Activated CD4-positive, CD25-positive, alpha-beta regulatory T cell treated with anti-CD3 and anti-CD28 coated beads, Interleukin-2, amount 50 U/mL, for 24 hours (primary cell): Measurements from ENCODE around the gene HIGD1A.

ENCODE experiments used
- ATAC-seq, 2 donors: fragments of 150-1000 bp; cut with Tn5 transposase; one replicate each; pipeline ENCODE4 v1.10.0; 2021; ENCODE audit warnings: mild to moderate bottlenecking in 1 of 2, moderate library complexity in 1 of 2

HIGD1A gene

GRCh38 chr3:42804106-42804830, at the start of gene HIGD1A:
TSS of gene HIGD1A (minus strand) at chr3:42804490. CDS start at chr3:42794253, 10,237 bp downstream.
- ATAC-seq: peak; percentile 100

GRCh38 chr3:42853739-42854302, 49.5 kb upstream of the HIGD1A start:
- ATAC-seq: no peak

GRCh38 chr3:42853056-42853455, 48.8 kb upstream of the HIGD1A start:
- no peak for ATAC-seq

GRCh38 chr3:42852441-42852840, 48.2 kb upstream of the HIGD1A start:
- no peak for ATAC-seq

- ATAC-seq: no peak
Measured at GRCh38 chr3:42851228-42851834, 47.0 kb upstream of the HIGD1A start.

- no peak for ATAC-seq
Measured at GRCh38 chr3:42850263-42850662, 46.0 kb upstream of the HIGD1A start.

- no peak for ATAC-seq
Measured at GRCh38 chr3:42849017-42849416, 44.7 kb upstream of the HIGD1A start.

- no peak for ATAC-seq
Measured at GRCh38 chr3:42847731-42848130, 43.4 kb upstream of the HIGD1A start.

GRCh38 chr3:42846685-42847522, 42.6 kb upstream of the HIGD1A start:
- no peak for ATAC-seq

- no peak for ATAC-seq
Measured at GRCh38 chr3:42844815-42845214, 40.5 kb upstream of the HIGD1A start.

GRCh38 chr3:42844412-42844713, 40.1 kb upstream of the HIGD1A start:
- no peak for ATAC-seq

- ATAC-seq: no peak
Measured at GRCh38 chr3:42843713-42844411, 39.6 kb upstream of the HIGD1A start.

GRCh38 chr3:42841332-42841731, 37.0 kb upstream of the HIGD1A start:
- no peak for ATAC-seq

GRCh38 chr3:42839616-42840015, 35.3 kb upstream of the HIGD1A start:
- ATAC-seq: peak; percentile 46 to 71

GRCh38 chr3:42838571-42838970, 34.3 kb upstream of the HIGD1A start:
- no peak for ATAC-seq

GRCh38 chr3:42836150-42837123, 32.1 kb upstream of the HIGD1A start:
- no peak for ATAC-seq

GRCh38 chr3:42831321-42831713, 27.0 kb upstream of the HIGD1A start:
- peak in 1 of 2 donors; percentile 48 for ATAC-seq

- ATAC-seq: no peak
Measured at GRCh38 chr3:42830437-42831320, 26.4 kb upstream of the HIGD1A start.

GRCh38 chr3:42829628-42830436, 25.5 kb upstream of the HIGD1A start:
- ATAC-seq: no peak
